ENCODE results near the gene OXNAD1. TPM values are rescaled to one million over a fixed set of nuclear protein-coding genes. Genes with fewer than 3 reads are reported as not detected.

Gene OXNAD1
- total RNA-seq, 1 donor from 2014 or later: 76.6 TPM

DNA sequence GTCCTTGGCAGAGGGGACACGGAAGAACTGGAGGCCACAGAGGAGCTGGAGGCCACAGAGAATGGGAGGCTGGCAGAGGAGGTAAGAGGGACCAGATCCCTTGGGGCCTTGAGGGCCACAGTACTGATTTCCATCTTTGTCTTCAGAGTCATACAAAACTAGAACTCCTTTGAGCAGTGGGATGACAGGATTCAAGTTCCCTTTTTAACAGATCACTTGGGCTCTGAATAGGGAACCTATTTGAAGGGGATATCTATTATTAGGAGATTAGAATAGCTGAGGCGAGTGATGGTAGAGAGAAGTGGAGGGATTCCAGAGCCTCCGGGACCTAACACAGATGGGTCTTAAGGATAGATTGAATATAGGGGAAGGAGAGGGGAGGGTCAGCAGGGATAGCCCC lies 55.7 kb downstream of the OXNAD1 start:
- intact Hi-C loops (cut with micrococcal nuclease): no loop called here

- intact Hi-C loops (cut with micrococcal nuclease): no loop called here
These were observed 57.2 kb downstream of the OXNAD1 start for GRCh38 chr3:16322189-16322588.

DNA sequence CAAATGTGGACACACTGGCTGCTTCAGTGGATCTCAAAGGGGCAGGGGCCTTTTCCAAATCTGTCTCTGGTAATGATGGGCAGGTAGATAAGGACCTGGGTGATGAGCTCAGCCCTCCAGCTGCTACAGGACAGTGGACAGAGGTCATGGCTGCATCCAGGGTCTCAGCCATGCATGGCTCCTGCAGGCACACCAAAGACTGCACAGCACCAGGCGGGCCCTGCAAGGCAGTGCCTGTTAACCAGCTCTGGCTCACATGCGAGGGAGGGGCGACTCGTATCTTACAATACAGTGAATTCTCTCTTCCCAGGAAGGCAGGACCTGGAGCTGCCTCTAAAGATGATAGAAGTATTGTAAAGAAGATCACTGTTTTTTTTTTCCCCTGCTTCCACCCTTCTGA lies 58.7 kb downstream of the OXNAD1 start:
- intact Hi-C loops (cut with micrococcal nuclease): no loop called here

DNA sequence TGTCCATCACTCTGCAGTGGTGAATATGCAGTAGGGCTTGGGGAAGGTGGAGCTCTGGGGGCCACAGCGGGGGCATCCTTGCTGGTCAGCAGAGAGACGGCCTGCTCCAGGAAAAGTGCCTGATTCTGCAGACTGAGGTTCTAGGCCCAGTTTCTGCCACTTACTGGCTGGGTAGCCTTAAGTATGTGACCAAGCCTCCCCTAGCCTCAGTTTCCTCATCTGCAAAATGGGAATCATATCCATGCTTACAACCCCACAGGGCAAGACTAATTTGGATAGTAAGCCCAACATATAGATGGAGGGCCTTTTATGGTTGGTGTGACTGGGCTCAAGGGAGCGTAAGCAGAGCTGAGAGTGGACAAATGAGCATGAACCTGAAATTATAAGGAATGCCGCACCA lies 60.8 kb downstream of the OXNAD1 start:
- intact Hi-C loops (cut with micrococcal nuclease): no loop called here

DNA sequence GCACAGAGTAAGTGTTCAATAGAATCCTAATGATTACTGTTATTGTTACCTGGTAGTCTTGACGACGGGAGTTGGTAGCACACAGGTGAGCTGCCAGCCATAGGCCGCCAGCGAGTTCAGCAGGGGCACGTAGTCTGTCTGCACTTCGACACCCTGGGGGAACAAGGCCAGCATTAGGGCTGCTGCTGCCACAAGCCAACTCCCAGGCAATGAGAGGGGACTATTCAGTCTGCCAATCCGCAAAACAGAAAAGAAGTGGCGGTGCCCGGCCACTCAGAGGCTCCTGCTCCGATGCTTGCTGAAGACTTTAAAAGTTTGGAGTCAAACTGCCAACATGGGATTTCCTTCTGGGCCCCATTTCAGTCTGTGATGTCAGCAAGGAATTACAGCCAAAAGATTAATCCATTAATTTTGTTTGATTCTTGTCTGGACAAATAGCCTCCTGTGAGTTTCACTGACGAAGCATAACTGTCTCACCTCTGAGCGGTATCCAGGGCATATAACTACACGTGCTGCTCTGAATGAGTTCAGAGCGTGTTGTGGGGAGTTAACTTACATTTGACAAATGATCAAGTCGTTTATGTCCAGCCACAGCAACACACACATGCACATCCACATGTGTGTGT lies 61.8 kb downstream of the OXNAD1 start:
- intact Hi-C loops (cut with micrococcal nuclease): no loop called here

GRCh38 chr3:16328124-16328523 lies 63.1 kb downstream of the OXNAD1 start:
- intact Hi-C loops (cut with micrococcal nuclease): no loop called here

DNA sequence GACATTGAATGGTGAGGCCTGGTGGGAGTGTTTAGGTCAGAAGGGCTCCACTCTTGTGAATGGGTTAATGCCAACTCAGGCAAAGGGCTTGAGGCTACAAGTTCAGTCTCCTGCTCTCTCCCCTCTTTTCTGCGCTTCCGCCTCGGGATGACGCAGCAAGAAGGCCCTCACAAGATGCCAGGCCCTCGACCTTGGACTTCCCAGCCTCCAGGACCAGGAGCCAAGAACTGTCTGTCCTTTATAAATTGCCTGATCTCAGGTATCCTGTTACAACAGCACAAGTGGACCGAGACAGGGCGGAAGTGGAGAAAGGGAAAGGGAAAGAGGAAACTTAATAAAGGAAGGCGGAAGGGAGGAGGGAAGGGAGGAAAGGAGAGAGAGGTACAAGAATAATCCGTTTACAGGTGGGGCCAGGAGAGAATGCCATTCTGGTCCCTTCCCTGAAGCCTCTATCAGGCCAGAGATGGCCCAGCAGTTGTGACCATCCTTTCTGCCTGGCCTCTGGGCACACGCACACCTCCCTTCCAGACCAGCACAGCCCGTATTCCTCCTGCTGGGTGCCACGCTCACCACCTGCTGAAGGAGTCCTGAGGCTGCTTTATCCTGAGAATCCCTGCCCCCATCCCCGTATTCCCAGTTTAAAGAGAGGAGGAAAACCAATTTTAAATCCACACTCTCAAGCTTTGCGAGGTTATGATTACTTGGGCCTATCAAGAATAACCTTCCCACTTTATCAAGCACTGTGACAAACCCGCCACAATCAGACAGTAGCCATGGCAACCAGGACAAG lies 64.2 kb downstream of the OXNAD1 start:
- intact Hi-C loops (cut with micrococcal nuclease): no loop called here

GRCh38 chr3:16329826-16330129 lies 64.8 kb downstream of the OXNAD1 start:
- intact Hi-C loops (cut with micrococcal nuclease): no loop called here

- intact Hi-C loops (cut with micrococcal nuclease): no loop called here
These were observed 65.3 kb downstream of the OXNAD1 start for GRCh38 chr3:16330351-16330750.

GRCh38 chr3:16331319-16331883 lies 66.4 kb downstream of the OXNAD1 start:
- intact Hi-C loops (cut with micrococcal nuclease): no loop called here

- intact Hi-C loops (cut with micrococcal nuclease): no loop called here
These were observed 68.0 kb downstream of the OXNAD1 start for GRCh38 chr3:16332904-16333426.

- intact Hi-C loops (cut with micrococcal nuclease): no loop called here
These were observed 69.9 kb downstream of the OXNAD1 start for GRCh38 chr3:16334909-16335308.

DNA sequence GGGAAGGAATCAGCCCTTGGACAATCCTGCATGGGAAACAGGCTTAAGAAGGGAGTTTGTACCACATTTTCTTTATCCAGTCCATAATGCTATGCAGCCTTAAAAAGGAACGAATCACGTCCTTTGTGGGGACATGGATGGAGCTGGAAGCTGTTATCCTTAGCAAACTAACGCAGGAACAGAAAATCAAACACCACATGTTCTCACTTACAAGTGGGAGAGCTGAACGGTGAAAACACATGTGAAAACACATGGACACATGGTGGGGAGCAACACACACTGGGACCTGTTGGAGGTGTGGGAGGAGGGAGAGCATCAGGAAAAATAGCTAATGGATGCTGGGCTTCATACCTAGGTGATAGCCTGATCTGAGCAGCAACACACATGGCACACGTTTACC lies 70.3 kb downstream of the OXNAD1 start:
- intact Hi-C loops (cut with micrococcal nuclease): no loop called here

DNA sequence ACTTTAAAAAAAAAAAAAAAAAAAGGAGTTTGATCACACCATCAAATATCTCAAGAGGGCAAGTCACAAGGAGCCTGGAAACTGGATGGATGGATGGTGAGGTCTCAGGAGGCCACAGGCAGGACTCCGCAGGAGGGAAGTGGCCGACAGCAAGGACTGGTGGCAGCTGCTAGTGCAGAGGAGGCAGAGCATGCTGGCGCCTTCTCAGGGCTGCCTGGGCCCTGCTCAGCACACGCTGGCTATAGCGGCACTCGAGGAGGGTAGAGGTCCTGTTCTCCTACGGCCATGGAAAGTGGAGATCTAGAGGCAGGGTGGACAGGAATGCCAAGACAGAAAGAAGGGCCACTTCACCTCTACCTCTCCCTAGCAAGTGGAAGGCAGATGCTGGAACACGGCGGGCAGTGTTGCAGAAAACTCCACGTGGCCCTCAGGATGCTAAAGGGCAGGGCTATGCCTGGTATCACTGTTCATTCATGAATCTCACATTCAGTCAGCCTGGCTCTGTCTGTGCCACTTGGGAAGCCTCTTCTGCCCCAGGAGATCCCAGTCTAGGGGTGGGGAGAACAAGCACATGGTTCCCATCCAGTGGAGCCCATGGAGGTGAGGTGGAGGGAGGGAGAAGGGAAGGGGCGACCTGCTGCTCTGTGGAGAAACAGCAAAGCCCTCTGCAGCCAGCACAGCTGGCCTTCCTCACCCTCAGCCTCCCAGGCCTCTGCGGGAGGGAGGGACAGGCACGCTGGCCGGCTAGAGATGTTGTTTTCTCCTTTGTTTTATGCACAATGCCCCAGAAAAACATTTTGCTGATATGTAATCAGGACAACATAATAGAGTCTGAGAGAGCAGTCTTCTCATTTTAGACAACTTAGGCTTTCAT lies 71.0 kb downstream of the OXNAD1 start:
- intact Hi-C loops (cut with micrococcal nuclease): no loop called here

DNA sequence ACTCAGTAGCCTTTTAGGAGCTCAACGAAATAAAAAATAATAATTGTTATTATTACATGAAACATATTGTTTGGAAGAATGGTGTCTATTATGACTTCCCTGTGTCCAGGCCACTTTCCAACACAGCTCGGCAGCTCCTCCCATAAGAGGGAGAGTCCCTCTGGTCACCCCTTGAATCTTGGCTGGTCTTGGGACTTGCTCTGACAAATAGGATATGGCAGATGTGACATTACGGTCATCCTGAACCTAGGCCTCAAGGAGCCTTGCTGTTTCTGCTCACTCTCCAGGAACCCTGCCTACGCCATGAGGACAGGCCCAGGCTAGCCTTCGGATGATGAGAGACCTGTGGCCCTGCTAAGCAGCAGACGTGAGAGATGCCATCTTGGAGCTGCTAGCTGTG lies 71.8 kb downstream of the OXNAD1 start:
- intact Hi-C loops (cut with micrococcal nuclease): no loop called here

- intact Hi-C loops (cut with micrococcal nuclease): loop anchor here (1.0 to 2.0 kb wide), 5 partner anchors 41 to 212 kb away; partner anchors contain the start of gene RFTN1
These were observed 73.0 kb downstream of the OXNAD1 start for GRCh38 chr3:16337856-16338540.

GRCh38 chr3:16338999-16339398 lies 74.0 kb downstream of the OXNAD1 start:
- intact Hi-C loops (cut with micrococcal nuclease): loop anchor here (1.0 to 2.0 kb wide), 5 partner anchors 40 to 211 kb away; partner anchors contain the start of gene RFTN1

- intact Hi-C loops (cut with micrococcal nuclease): no loop called here
These were observed 78.1 kb downstream of the OXNAD1 start for GRCh38 chr3:16343101-16343500.

DNA sequence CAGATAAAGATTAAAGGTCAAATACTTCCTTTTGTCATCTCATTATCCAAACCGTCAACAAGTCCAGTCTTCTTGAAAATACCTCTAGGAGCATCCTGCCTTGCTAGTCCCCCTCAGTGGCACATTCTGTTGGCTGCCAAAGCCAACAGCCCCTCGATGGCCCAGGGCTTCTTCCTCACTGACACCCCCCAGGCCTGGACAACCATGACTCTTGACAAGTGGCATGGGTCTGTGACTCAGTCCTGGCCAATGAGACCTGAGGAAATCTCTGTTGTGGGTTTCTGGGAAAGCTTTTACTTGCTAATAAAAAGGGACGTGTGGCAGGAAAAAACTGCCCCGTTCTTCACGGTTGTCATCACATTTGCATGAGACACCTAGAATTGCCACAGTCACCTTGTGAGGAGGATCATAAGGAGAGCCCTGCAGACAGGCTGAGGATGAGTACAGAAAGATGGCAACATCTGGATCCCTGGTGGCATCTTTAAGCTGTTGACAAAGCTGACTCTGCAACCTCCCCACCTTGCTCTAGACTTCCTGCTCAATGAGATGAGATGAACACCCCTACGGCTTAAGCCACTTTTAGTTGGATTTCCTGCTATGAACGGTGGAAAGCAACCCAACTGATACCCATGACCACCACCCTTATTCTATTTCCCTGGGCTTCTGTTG lies 81.5 kb downstream of the OXNAD1 start:
- intact Hi-C loops (cut with micrococcal nuclease): no loop called here

GRCh38 chr3:16347548-16347947 lies 82.5 kb downstream of the OXNAD1 start:
- intact Hi-C loops (cut with micrococcal nuclease): no loop called here

All from T-helper 1 cell treated with Interleukin-12 subunit alpha and Interleukin-12 subunit beta and Interleukin-4 antibody, amounts not matched to agents 30 ng/mL and 1 ng/mL, for 36 hours (primary cell).